ENCODE data around the gene INTS1.

Gene INTS1

GRCh38 chr7:1495564-1496242 is 8.5 kb downstream of the INTS1 start:
- Histone ChIP-seq H3K4me1 (no peaks in the 10 kb centered on the region), H3K4me3 (ENCODE audit: low read depth, low read length) (no peak overlapping the region), H3K9me3 (no peaks in the 10 kb centered on the region), H3K27me3 (no peaks in the 10 kb centered on the region), H3K36me3 (peaks cover 43% of the 10 kb centered on the region)
- TF ChIP-seq CTCF (IDR thresholded peaks at IDR 0.05; ENCODE audit: low read depth, low read length) = no peak
- DNase-seq = no peak

GRCh38 chr7:1494866-1495563 is 9.2 kb downstream of the INTS1 start:
- H3K36me3 ChIP-seq = peaks cover 36% of the 10 kb centered on the region
- no peak overlapping the region for H3K4me3 ChIP-seq (ENCODE audit: low read depth, low read length)
- no peak for DNase-seq
- no peaks in the 10 kb centered on the region for H3K4me1 ChIP-seq
- no peak for TF ChIP-seq CTCF (IDR thresholded peaks at IDR 0.05; ENCODE audit: low read depth, low read length)
- no peaks in the 10 kb centered on the region for H3K27me3 ChIP-seq
- H3K9me3 ChIP-seq = no peaks in the 10 kb centered on the region

GRCh38 chr7:1494447-1494846 is 9.7 kb downstream of the INTS1 start:
- no peaks in the 10 kb centered on the region for H3K4me1 ChIP-seq
- H3K36me3 ChIP-seq = peaks cover 40% of the 10 kb centered on the region
- TF ChIP-seq CTCF (IDR thresholded peaks at IDR 0.05; ENCODE audit: low read depth, low read length) = no peak
- H3K9me3 ChIP-seq = no peaks in the 10 kb centered on the region
- no peak for DNase-seq
- no peaks in the 10 kb centered on the region for H3K27me3 ChIP-seq
- H3K4me3 ChIP-seq (ENCODE audit: low read depth, low read length) = no peak overlapping the region

GRCh38 chr7:1493571-1493970 is 10.6 kb downstream of the INTS1 start:
- Histone ChIP-seq H3K9me3 (no peaks in the 10 kb centered on the region), H3K4me3 (ENCODE audit: low read depth, low read length) (no peak overlapping the region), H3K4me1 (no peaks in the 10 kb centered on the region), H3K27me3 (no peaks in the 10 kb centered on the region), H3K36me3 (peaks cover 44% of the 10 kb centered on the region)
- no peak for DNase-seq
- no peak for TF ChIP-seq CTCF (IDR thresholded peaks at IDR 0.05; ENCODE audit: low read depth, low read length)

- TF ChIP-seq CTCF (IDR thresholded peaks at IDR 0.05; ENCODE audit: low read depth, low read length) = no peak
- Histone ChIP-seq H3K9me3 (no peaks in the 10 kb centered on the region), H3K27me3 (no peaks in the 10 kb centered on the region), H3K36me3 (peaks cover 43% of the 10 kb centered on the region), H3K4me3 (ENCODE audit: low read depth, low read length) (no peak overlapping the region), H3K4me1 (no peaks in the 10 kb centered on the region)
- no peak for DNase-seq
These were observed 11.1 kb downstream of the INTS1 start for GRCh38 chr7:1493129-1493528.

- no peak for TF ChIP-seq CTCF (IDR thresholded peaks at IDR 0.05; ENCODE audit: low read depth, low read length)
- DNase-seq = no peak
- H3K4me1 ChIP-seq = no peaks in the 10 kb centered on the region
- H3K9me3 ChIP-seq = no peaks in the 10 kb centered on the region
- peaks cover 40% of the 10 kb centered on the region for H3K36me3 ChIP-seq
- H3K4me3 ChIP-seq (ENCODE audit: low read depth, low read length) = no peak overlapping the region
- H3K27me3 ChIP-seq = no peaks in the 10 kb centered on the region
These were observed 11.5 kb downstream of the INTS1 start for GRCh38 chr7:1492640-1493039.
